Astrocyte (in vitro differentiated cells and primary cell): ENCODE measurements around the gene ARHGEF17. TPM values are rescaled to one million over a fixed set of nuclear protein-coding genes. Genes with fewer than 3 reads are reported as not detected.

Experiments
- DNase-seq: peaks from one replicate; pipeline ENCODE4 v3.0.0-alpha.2; 2010; ENCODE audit warnings: low read depth
- FAIRE-seq: peaks from 2 replicates; lab custom pipeline; 2011; peaks lifted over from hg19 to GRCh38; lab: Jason Lieb, UNC
- H2AFZ ChIP-seq: 2 replicates; pipeline ENCODE4 v1.6.0; 2012; ENCODE audit warnings: low read depth, low read length, inconsistent platforms
- H3K27ac ChIP-seq: 2 replicates; pipeline ENCODE4 v1.5.1; 2011; ENCODE audit warnings: low read depth, low read length, inconsistent platforms
- H3K27me3 ChIP-seq: 2 replicates; pipeline ENCODE4 v1.6.0; 2011; ENCODE audit warnings: low read length, inconsistent platforms; ENCODE audit not compliant: insufficient read depth
- H3K36me3 ChIP-seq: 2 replicates; pipeline ENCODE4 v1.5.1; 2011; ENCODE audit warnings: low read length, inconsistent platforms; ENCODE audit not compliant: insufficient read depth
- H3K4me1 ChIP-seq: 2 replicates; pipeline ENCODE4 v1.5.1; 2011; ENCODE audit warnings: low read length, inconsistent platforms; ENCODE audit not compliant: insufficient read depth
- H3K4me2 ChIP-seq: 2 replicates; pipeline ENCODE4 v1.6.0; 2012; ENCODE audit warnings: low read length, inconsistent platforms
- H3K4me3 ChIP-seq: 2 replicates; pipeline ENCODE4 v1.5.1; 2011; ENCODE audit warnings: low read depth, mild to moderate bottlenecking, low read length, inconsistent platforms; ENCODE audit not compliant: insufficient read depth
- H3K79me2 ChIP-seq: 2 replicates; pipeline ENCODE4 v1.6.0; 2012; ENCODE audit warnings: mild to moderate bottlenecking, low read length, inconsistent platforms; ENCODE audit not compliant: insufficient read depth
- H3K9ac ChIP-seq: 2 replicates; pipeline ENCODE4 v1.6.0; 2012; ENCODE audit warnings: mild to moderate bottlenecking, low read length, inconsistent platforms
- H3K9me3 ChIP-seq: 2 replicates; pipeline ENCODE4 v1.5.1; 2012; ENCODE audit warnings: low read depth, mild to moderate bottlenecking, low read length, inconsistent platforms; ENCODE audit not compliant: insufficient read depth
- H4K20me1 ChIP-seq: 2 replicates; pipeline ENCODE4 v1.6.0; 2012; ENCODE audit warnings: low read length, inconsistent platforms; ENCODE audit not compliant: insufficient read depth
- H3K27ac Mint-ChIP-seq: one replicate; pipeline ENCODE4 v1.8.0; 2021; ENCODE audit warnings: mild to moderate bottlenecking, mixed read lengths; ENCODE audit not compliant: unreplicated experiment
- H3K27me3 Mint-ChIP-seq: one replicate; pipeline ENCODE4 v1.8.0; 2021; ENCODE audit warnings: low read depth, mixed read lengths; ENCODE audit not compliant: unreplicated experiment
- H3K36me3 Mint-ChIP-seq: one replicate; pipeline ENCODE4 v1.8.0; 2021; ENCODE audit warnings: low read depth, mixed read lengths; ENCODE audit not compliant: unreplicated experiment
- H3K4me1 Mint-ChIP-seq: one replicate; pipeline ENCODE4 v1.8.0; 2021; ENCODE audit warnings: low read depth, mixed read lengths; ENCODE audit not compliant: unreplicated experiment
- H3K4me3 Mint-ChIP-seq: one replicate; pipeline ENCODE4 v1.8.0; 2021; ENCODE audit warnings: mild to moderate bottlenecking, moderate library complexity, mixed read lengths; ENCODE audit not compliant: unreplicated experiment
- H3K9me3 Mint-ChIP-seq: one replicate; pipeline ENCODE4 v1.8.0; 2021; ENCODE audit warnings: mild to moderate bottlenecking, mixed read lengths; ENCODE audit not compliant: unreplicated experiment
- EZH2 ChIP-seq: IDR thresholded peaks from 2 replicates; pipeline ENCODE4 v1.6.1; 2012; ENCODE audit warnings: mild to moderate bottlenecking, low read length, inconsistent platforms; ENCODE audit not compliant: insufficient read depth
- total RNA-seq: library from RNA; stranded (reverse); gene quantifications from 2 replicates; pipeline ENCODE4 v1.2.1, GENCODE V29; 2021
- TF ChIP-seq, protein P1 (sequence below): IDR thresholded peaks from 2 replicates; pipeline ENCODE4 v1.5.1; 2011; ENCODE audit warnings: low read depth, mild to moderate bottlenecking, inconsistent platforms, low read length, moderate library complexity; ENCODE audit not compliant: insufficient read depth

ARHGEF17 gene
- total RNA-seq, 1 donor from 2014 or later = 66.4 TPM

GRCh38 chr11:73413256-73413655 lies 105.2 kb downstream of the ARHGEF17 start:
- Mint-ChIP-seq H3K36me3 (peaks cover 26% of the 10 kb centered on the region), H3K9me3 (no peaks in the 10 kb centered on the region), H3K4me3 (no peak overlapping the region), H3K27me3 (no peaks in the 10 kb centered on the region), H3K27ac (no peak overlapping the region), H3K4me1 (peaks cover 62% of the 10 kb centered on the region)
- H3K79me2 ChIP-seq = no peaks in the 10 kb centered on the region
- peaks cover 21% of the 10 kb centered on the region for H3K4me1 ChIP-seq
- peaks cover 3% of the 10 kb centered on the region for H3K36me3 ChIP-seq
- no peaks in the 10 kb centered on the region for H3K27me3 ChIP-seq
- H4K20me1 ChIP-seq = peaks cover 4% of the 10 kb centered on the region
- FAIRE-seq (no peak), DNase-seq (no peak)
- no peak overlapping the region for H3K4me2 ChIP-seq
- no peak overlapping the region for H3K9ac ChIP-seq
- TF ChIP-seq EZH2 = no peak
- TF ChIP-seq, protein P1, sequence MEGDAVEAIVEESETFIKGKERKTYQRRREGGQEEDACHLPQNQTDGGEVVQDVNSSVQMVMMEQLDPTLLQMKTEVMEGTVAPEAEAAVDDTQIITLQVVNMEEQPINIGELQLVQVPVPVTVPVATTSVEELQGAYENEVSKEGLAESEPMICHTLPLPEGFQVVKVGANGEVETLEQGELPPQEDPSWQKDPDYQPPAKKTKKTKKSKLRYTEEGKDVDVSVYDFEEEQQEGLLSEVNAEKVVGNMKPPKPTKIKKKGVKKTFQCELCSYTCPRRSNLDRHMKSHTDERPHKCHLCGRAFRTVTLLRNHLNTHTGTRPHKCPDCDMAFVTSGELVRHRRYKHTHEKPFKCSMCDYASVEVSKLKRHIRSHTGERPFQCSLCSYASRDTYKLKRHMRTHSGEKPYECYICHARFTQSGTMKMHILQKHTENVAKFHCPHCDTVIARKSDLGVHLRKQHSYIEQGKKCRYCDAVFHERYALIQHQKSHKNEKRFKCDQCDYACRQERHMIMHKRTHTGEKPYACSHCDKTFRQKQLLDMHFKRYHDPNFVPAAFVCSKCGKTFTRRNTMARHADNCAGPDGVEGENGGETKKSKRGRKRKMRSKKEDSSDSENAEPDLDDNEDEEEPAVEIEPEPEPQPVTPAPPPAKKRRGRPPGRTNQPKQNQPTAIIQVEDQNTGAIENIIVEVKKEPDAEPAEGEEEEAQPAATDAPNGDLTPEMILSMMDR = no peak
- H3K27ac ChIP-seq = no peak overlapping the region
- H3K4me3 ChIP-seq = no peak overlapping the region
- no peak overlapping the region for H2AFZ ChIP-seq
- H3K9me3 ChIP-seq = no peaks in the 10 kb centered on the region

DNA sequence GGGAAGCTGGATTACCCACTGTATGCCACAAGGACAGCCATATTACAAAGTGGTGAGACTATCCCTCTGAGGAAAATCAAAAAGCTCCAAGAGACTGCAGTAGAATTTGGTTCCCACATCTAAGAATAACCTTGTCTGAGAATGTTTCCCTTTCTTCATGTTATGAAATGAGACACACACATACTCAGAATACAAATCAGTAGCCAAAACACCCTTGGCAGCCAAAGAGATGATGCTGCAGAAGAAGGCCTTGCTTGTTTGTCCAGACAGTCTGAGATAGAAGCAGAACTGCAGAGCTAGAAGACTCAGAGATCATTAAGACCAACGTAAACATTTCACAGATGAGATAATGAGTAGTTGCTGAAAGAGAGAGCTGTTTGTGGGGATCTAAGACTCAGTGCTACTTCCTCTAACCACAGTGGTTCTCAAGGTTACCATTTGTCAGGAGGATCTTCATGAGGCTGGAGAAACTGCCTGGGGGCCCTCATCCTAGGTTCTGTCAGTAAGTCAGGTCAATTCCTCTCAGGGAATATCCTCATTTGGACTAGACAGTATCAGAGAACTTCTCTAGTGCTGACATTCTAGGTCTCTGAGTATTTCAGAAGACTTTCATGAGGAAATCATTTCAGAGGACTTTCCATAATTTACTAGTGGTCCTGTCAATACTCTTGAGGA lies 107.0 kb downstream of the ARHGEF17 start:
- Histone ChIP-seq H3K4me1 (peaks cover 21% of the 10 kb centered on the region), H3K79me2 (no peaks in the 10 kb centered on the region), H3K9ac (no peak overlapping the region), H3K27me3 (no peaks in the 10 kb centered on the region), H3K27ac (peak overlapping the region; percentile 13), H4K20me1 (no peaks in the 10 kb centered on the region), H3K4me2 (no peak overlapping the region), H3K9me3 (no peaks in the 10 kb centered on the region), H3K4me3 (no peak overlapping the region), H3K36me3 (peaks cover 3% of the 10 kb centered on the region), H2AFZ (no peak overlapping the region)
- TF ChIP-seq, protein P1 = no peak
- TF ChIP-seq EZH2 = no peak
- no peak overlapping the region for H3K4me3 Mint-ChIP-seq
- FAIRE-seq = peak; percentile 62
- peak; percentile 72 for DNase-seq
- peaks cover 53% of the 10 kb centered on the region for H3K4me1 Mint-ChIP-seq
- peak overlapping the region; percentile 83 for H3K27ac Mint-ChIP-seq
- no peaks in the 10 kb centered on the region for H3K9me3 Mint-ChIP-seq
- H3K36me3 Mint-ChIP-seq = peaks cover 24% of the 10 kb centered on the region
- H3K27me3 Mint-ChIP-seq = no peaks in the 10 kb centered on the region
